ENCODE measurements around the gene BTG1. TPM values are rescaled to one million over a fixed set of nuclear protein-coding genes. Genes with fewer than 3 reads are reported as not detected.
A peak's percentile ranks its signal among the peaks of the same experiment; 100 is the strongest.

The BTG1 gene
- total RNA-seq, 4 donors from 2014 or later: 57.8 to 101 (median 75.6) TPM

DNA sequence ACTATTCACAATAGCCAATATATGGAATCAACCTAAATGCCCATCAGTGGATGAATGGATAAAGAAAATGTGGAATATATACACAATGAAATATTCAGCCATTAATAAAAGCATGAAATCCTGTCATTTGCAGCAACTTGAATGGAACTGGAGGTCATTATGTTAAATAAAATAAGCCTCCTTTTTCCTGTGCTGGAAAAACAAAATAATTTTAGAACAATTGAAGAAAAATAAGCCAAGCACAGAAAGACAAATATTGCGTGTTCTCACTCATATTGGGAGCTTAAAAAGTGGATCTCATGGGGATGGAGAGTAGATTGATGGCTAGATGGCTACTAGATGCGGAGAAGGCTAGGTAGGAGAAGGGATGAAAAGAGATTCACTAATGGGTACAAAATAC lies 6.3 kb upstream of the BTG1 start:
- DNase-seq (ENCODE audit: low spot score) (no peak), ATAC-seq (ENCODE audit: low FRiP score) (no peak)
- TF ChIP-seq, protein P1, sequence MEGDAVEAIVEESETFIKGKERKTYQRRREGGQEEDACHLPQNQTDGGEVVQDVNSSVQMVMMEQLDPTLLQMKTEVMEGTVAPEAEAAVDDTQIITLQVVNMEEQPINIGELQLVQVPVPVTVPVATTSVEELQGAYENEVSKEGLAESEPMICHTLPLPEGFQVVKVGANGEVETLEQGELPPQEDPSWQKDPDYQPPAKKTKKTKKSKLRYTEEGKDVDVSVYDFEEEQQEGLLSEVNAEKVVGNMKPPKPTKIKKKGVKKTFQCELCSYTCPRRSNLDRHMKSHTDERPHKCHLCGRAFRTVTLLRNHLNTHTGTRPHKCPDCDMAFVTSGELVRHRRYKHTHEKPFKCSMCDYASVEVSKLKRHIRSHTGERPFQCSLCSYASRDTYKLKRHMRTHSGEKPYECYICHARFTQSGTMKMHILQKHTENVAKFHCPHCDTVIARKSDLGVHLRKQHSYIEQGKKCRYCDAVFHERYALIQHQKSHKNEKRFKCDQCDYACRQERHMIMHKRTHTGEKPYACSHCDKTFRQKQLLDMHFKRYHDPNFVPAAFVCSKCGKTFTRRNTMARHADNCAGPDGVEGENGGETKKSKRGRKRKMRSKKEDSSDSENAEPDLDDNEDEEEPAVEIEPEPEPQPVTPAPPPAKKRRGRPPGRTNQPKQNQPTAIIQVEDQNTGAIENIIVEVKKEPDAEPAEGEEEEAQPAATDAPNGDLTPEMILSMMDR (IDR thresholded peaks at IDR 0.05): no peak

DNA sequence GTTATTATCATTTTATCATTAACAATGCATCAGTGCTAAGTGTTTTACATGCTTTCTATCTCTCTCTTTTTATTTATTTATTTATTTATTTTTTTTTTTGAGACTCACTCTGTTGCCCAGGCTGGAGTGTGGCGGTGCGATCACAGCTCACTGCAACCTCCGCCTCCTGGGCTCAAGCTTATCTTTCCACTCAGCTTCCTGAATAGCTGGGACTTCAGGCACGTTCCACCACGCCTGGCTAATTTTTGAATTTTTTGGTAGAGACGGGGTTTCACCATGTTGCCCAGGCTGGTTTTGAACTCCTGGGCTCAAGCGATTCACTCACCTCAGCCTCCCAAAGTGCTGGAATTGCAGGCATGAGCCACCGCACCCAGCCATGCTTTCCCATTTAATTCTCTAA lies 3.9 kb upstream of the BTG1 start:
- ATAC-seq (ENCODE audit: low FRiP score): no peak
- TF ChIP-seq, protein P1 (IDR thresholded peaks at IDR 0.05): no peak
- DNase-seq (ENCODE audit: low spot score): no peak

DNA sequence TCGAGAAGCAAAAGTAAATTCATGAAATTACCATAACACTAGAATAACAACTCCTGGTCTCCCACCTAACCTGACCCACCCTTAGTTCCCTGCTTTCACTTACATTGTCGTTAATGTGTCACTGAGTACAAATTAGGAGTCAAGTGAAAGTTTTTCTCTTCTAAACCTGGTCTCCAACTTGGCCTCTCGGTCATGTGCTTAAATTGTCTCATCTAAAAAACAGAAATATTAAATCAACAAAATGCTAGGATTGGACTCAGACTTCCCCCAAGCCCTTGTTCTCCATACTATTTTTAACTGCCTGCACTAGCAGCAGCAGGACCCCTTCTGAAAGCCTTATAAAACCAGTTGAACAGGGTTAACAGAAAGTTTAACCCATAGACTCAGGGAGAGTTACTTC lies 1.8 kb upstream of the BTG1 start:
- no peak for DNase-seq (ENCODE audit: low spot score)
- ATAC-seq (ENCODE audit: low FRiP score): no peak
- TF ChIP-seq, protein P1 (IDR thresholded peaks at IDR 0.05): no peak

DNA sequence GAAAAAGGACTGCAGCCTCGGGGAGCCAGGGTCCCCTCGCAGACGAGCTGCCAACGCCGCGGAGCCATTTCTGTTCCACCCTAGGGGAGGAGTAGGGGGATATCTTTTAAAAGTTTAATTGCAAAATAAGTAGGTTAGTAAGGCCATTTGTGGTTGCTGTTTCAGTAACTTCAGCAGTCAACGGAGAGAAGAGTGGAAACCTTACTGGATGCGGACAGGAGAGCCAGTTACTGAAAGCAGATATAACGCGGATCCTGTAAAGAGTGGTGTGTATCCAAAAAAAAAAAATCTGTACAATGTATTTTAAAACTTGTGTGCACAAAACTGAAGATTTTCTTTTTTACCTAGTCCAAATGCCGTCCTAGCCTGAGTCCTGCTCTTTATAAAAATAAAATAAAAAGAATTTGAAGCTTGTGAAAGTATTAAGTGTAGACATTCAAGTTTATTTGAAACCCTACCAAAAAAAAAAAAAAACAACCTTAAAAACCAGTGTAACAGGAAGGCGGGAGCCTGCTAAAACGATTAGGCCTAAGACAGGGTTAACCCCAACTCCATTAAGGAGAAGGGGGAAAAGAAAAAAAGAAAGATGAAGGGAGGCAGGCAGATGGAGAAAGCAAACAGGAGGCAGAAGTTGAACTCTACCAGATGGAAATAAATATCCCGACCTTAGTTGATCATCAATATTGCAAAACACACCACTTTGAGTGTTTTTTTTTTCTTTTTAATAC lies 1.0 kb upstream of the BTG1 start:
- no peak for ATAC-seq (ENCODE audit: low FRiP score)
- DNase-seq (ENCODE audit: low spot score): no peak
- TF ChIP-seq, protein P1 (IDR thresholded peaks at IDR 0.05): no peak

DNA sequence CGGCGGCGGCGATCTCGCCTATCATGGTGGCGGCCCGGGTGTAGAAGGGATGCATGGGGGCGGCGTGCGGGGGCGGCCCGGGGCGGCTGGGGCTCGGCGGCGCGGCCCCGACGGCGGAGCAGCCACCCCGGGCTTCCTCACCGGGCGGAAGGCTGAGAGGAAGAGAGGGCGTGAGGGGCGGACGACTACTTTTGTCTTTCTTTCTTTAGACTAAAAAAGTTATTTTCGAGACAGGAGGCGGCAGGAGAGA lies 240 bp downstream of the BTG1 start:
- DNase-seq (ENCODE audit: low spot score) (no peak), ATAC-seq (ENCODE audit: low FRiP score) (peak; percentile 3)
- TF ChIP-seq, protein P1 (IDR thresholded peaks at IDR 0.05): no peak

DNA sequence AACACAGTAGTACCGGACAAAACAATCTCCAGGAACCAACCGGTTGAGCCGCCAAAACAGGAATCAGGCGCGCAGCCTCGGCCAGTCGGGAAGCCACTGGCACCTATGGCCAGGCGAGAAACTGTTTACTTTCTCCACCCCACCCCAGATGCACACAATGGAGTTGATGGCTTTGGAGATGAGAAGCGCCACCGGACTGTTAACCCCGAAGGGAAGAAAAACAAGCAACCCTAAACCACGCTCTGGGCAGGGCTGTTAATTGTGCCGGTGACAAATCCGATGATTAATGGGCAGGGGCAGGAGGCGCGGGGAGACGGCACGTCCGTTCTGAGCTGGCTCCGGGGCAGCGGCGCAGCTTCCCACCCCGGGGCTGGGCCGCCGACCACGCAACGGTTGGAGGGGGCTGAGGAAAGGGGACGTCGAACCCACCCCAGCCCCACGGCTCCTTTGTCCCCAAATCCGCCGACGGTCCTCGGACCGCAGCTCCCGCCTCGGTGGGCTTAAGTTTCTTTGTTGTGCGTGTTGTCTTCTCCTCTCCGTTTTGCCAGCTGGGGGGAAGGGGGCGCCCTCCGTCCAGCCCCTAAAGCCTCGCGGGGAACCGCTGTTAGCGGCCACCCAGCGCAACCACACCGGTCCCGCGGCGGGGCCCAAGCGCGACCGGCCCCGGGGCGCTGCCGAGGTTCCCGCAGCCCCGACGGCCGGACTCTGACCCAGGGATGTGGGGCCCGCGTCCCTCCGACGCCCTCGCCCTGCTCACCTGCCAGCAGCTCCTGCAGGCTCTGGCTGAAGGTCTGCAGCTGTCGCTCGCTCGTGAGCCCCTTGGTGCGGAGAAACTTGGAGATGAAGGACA lies 790 bp downstream of the BTG1 start:
- DNase-seq (ENCODE audit: low spot score): no peak
- TF ChIP-seq, protein P1 (IDR thresholded peaks at IDR 0.05): no peak
- ATAC-seq (ENCODE audit: low FRiP score): peak; percentile 1
